Subcutaneous abdominal adipose tissue (tissue), 5 donors: Measurements from ENCODE around the gene TRDN.
"Not testable (repeated sequence)": the region's sequence is repeated elsewhere in the genome, so short reads cannot be mapped to it uniquely, and the experiment has no call there.

Experiments used
- H3K27ac ChIP-seq: one replicate; pipeline ENCODE4 v1.7.0; 2013; ENCODE audit warnings: low read depth, mild to moderate bottlenecking, inconsistent platforms, low read length, moderate library complexity
- H3K27me3 ChIP-seq, 5 donors: one replicate each; pipeline ENCODE4 v1.7.0; 2013; ENCODE audit warnings: low read length in 5 of 5, inconsistent platforms in 1 of 5; ENCODE audit not compliant: control insufficient read depth in 5 of 5, insufficient read depth in 4 of 5
- H3K36me3 ChIP-seq, 5 donors: one replicate each; pipeline ENCODE4 v1.7.0; 2013; ENCODE audit warnings: low read length in 5 of 5; ENCODE audit not compliant: control insufficient read depth in 5 of 5, insufficient read depth in 5 of 5
- H3K4me1 ChIP-seq, 5 donors: one replicate each; pipeline ENCODE4 v1.7.0; 2013; ENCODE audit warnings: low read length in 5 of 5, mild to moderate bottlenecking in 3 of 5, moderate library complexity in 1 of 5; ENCODE audit not compliant: control insufficient read depth in 5 of 5, insufficient read depth in 5 of 5
- H3K4me3 ChIP-seq, 5 donors: one replicate each; pipeline ENCODE4 v1.7.0; 2013; ENCODE audit warnings: low read length in 5 of 5, low read depth in 1 of 5
- H3K9ac ChIP-seq, 5 donors: one replicate each; pipeline ENCODE4 v1.7.0; 2013; ENCODE audit warnings: low read length in 5 of 5, mild to moderate bottlenecking in 4 of 5, moderate library complexity in 3 of 5
- H3K9me3 ChIP-seq, 5 donors: one replicate each; pipeline ENCODE4 v1.7.0; 2013; ENCODE audit warnings: low read length in 5 of 5; ENCODE audit not compliant: control insufficient read depth in 5 of 5
- donor health status: healthy.
- donor health status: healthy.
- donor health status: healthy.
- donor health status: healthy.
- donor health status: healthy.

Gene TRDN

GRCh38 chr6:123604067-123604466, 32.7 kb downstream of the TRDN start:
- Histone ChIP-seq H3K4me1 (no peaks in the 10 kb centered on the region), H3K27me3 (no peaks in the 10 kb centered on the region), H3K9me3 (no peaks in the 10 kb centered on the region), H3K36me3 (no peaks in the 10 kb centered on the region), H3K27ac (no peak overlapping the region), H3K4me3 (no peak overlapping the region), H3K9ac (no peak overlapping the region)

GRCh38 chr6:123598011-123598410, 38.7 kb downstream of the TRDN start:
- H3K27me3 ChIP-seq: no peaks in the 10 kb centered on the region
- H3K9ac ChIP-seq: no peak overlapping the region
- H3K9me3 ChIP-seq: no peaks in the 10 kb centered on the region
- H3K27ac ChIP-seq: no peak overlapping the region
- no peak overlapping the region for H3K4me3 ChIP-seq
- no peaks in the 10 kb centered on the region for H3K36me3 ChIP-seq
- no peaks in the 10 kb centered on the region for H3K4me1 ChIP-seq

GRCh38 chr6:123594776-123595175, 42.0 kb downstream of the TRDN start:
- Histone ChIP-seq H3K36me3 (no peaks in the 10 kb centered on the region), H3K9ac (no peak overlapping the region), H3K4me1 (no peaks in the 10 kb centered on the region), H3K27ac (no peak overlapping the region), H3K9me3 (no peaks in the 10 kb centered on the region), H3K27me3 (no peaks in the 10 kb centered on the region), H3K4me3 (no peak overlapping the region)

- Histone ChIP-seq H3K27ac (no peak overlapping the region), H3K36me3 (no peaks in the 10 kb centered on the region), H3K9ac (no peak overlapping the region), H3K4me3 (no peak overlapping the region), H3K4me1 (no peaks in the 10 kb centered on the region), H3K9me3 (no peaks in the 10 kb centered on the region), H3K27me3 (no peaks in the 10 kb centered on the region)
These were observed 44.3 kb downstream of the TRDN start for GRCh38 chr6:123592426-123592825.

GRCh38 chr6:123589973-123590372, 46.8 kb downstream of the TRDN start:
- no peaks in the 10 kb centered on the region for H3K36me3 ChIP-seq
- H3K27me3 ChIP-seq: no peaks in the 10 kb centered on the region
- H3K4me3 ChIP-seq: no peak overlapping the region
- no peak overlapping the region for H3K9ac ChIP-seq
- H3K4me1 ChIP-seq: no peaks in the 10 kb centered on the region
- no peaks in the 10 kb centered on the region for H3K9me3 ChIP-seq
- no peak overlapping the region for H3K27ac ChIP-seq

- no peaks in the 10 kb centered on the region for H3K36me3 ChIP-seq
- H3K9ac ChIP-seq: no peak overlapping the region
- no peak overlapping the region for H3K4me3 ChIP-seq
- H3K9me3 ChIP-seq: no peaks in the 10 kb centered on the region
- no peaks in the 10 kb centered on the region for H3K27me3 ChIP-seq
- H3K4me1 ChIP-seq: no peaks in the 10 kb centered on the region
- no peak overlapping the region for H3K27ac ChIP-seq
These were observed 47.4 kb downstream of the TRDN start for GRCh38 chr6:123589317-123589716.

GRCh38 chr6:123588546-123588895, 48.2 kb downstream of the TRDN start:
- no peak overlapping the region for H3K4me3 ChIP-seq
- H3K9ac ChIP-seq: no peak overlapping the region
- no peaks in the 10 kb centered on the region for H3K27me3 ChIP-seq
- no peak overlapping the region for H3K27ac ChIP-seq
- H3K4me1 ChIP-seq: no peaks in the 10 kb centered on the region
- no peaks in the 10 kb centered on the region for H3K36me3 ChIP-seq
- no peaks in the 10 kb centered on the region for H3K9me3 ChIP-seq

- no peaks in the 10 kb centered on the region for H3K27me3 ChIP-seq
- no peaks in the 10 kb centered on the region for H3K9me3 ChIP-seq
- no peaks in the 10 kb centered on the region for H3K4me1 ChIP-seq
- H3K4me3 ChIP-seq: no peak overlapping the region
- no peak overlapping the region for H3K27ac ChIP-seq
- no peaks in the 10 kb centered on the region for H3K36me3 ChIP-seq
- no peak overlapping the region for H3K9ac ChIP-seq
These were observed 48.8 kb downstream of the TRDN start for GRCh38 chr6:123587838-123588545.

- not testable (repeated sequence) for H3K4me1 ChIP-seq, H3K36me3 ChIP-seq, H3K9ac ChIP-seq
These were observed 49.3 kb downstream of the TRDN start for GRCh38 chr6:123587407-123587806.

GRCh38 chr6:123580331-123580730, 56.4 kb downstream of the TRDN start:
- Histone ChIP-seq H3K4me3 (no peak overlapping the region), H3K36me3 (no peaks in the 10 kb centered on the region), H3K9me3 (no peaks in the 10 kb centered on the region), H3K27ac (no peak overlapping the region), H3K9ac (no peak overlapping the region), H3K27me3 (no peaks in the 10 kb centered on the region), H3K4me1 (no peaks in the 10 kb centered on the region)

More at GRCh38 chr6:123587407-123587806, 49.3 kb downstream of the TRDN start:
- H3K9me3 ChIP-seq, H3K4me3 ChIP-seq, H3K27ac ChIP-seq, H3K27me3 ChIP-seq: not testable (repeated sequence)

GRCh38 chr6:123575188-123575587, 61.6 kb downstream of the TRDN start:
- H3K27ac ChIP-seq: no peak overlapping the region
- H3K36me3 ChIP-seq: no peaks in the 10 kb centered on the region
- no peaks in the 10 kb centered on the region for H3K4me1 ChIP-seq
- no peaks in the 10 kb centered on the region for H3K9me3 ChIP-seq
- H3K4me3 ChIP-seq: no peak overlapping the region
- no peaks in the 10 kb centered on the region for H3K27me3 ChIP-seq
- no peak overlapping the region for H3K9ac ChIP-seq
